ENCODE measurements around the gene CAV1.

CAV1 gene

GRCh38 chr7:116491887-116492653, 32.8 kb upstream of the CAV1 start:
- no peak for TF ChIP-seq CTCF (conservative IDR thresholded peaks at IDR 0.05; ENCODE audit: low read depth, low read length)
- no peak for DNase-seq (ENCODE audit: low read depth)
- no peak overlapping the region for H3K4me3 ChIP-seq (ENCODE audit: low read depth, low read length)

GRCh38 chr7:116492654-116493109, 32.2 kb upstream of the CAV1 start:
- TF ChIP-seq CTCF (conservative IDR thresholded peaks at IDR 0.05; ENCODE audit: low read depth, low read length) = no peak
- DNase-seq (ENCODE audit: low read depth) = no peak
- no peak overlapping the region for H3K4me3 ChIP-seq (ENCODE audit: low read depth, low read length)

DNA sequence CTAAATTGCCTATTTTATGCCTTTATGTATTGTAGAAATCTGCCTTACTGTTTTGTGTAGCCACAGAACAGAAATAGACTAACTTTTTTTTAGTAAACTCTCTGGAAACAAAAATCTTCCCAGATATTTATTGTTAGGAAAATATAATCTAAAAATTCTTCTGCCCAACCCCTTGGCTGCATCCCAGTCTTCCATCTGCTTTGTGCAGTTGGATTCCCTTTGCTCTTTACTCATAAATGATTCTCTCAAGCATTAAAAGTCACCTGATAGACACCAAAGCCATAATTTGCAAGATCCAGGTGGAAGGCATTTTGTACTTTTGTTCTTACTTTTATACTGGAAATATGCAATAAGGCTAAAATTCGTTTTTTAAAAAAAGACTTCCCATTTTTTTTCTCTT, 31.4 kb upstream of the CAV1 start:
- no peak for DNase-seq (ENCODE audit: low read depth)
- no peak overlapping the region for H3K4me3 ChIP-seq (ENCODE audit: low read depth, low read length)
- TF ChIP-seq CTCF (conservative IDR thresholded peaks at IDR 0.05; ENCODE audit: low read depth, low read length) = no peak

DNA sequence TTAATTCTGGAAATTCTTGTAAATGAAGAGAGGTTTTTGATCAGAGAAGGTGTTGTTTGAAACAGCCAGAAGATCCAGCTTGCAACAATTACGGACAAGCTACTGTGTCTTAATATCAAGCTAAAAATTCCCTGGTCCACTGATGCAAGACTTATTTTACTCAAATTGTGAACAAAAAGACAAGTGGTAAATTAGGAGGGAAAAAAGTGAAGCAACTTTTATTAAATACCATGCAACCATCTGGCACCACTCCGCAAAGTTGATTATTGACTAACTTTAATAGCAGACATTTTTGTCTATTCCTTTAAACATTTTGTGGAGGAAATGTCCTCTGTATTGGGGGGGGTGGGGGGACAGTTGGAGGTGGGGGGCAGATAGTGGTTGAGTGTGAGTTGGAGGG, 30.4 kb upstream of the CAV1 start:
- H3K4me3 ChIP-seq (ENCODE audit: low read depth, low read length) = no peak overlapping the region
- no peak for TF ChIP-seq CTCF (conservative IDR thresholded peaks at IDR 0.05; ENCODE audit: low read depth, low read length)
- no peak for DNase-seq (ENCODE audit: low read depth)

- TF ChIP-seq CTCF (conservative IDR thresholded peaks at IDR 0.05; ENCODE audit: low read depth, low read length) = no peak
- H3K4me3 ChIP-seq (ENCODE audit: low read depth, low read length) = no peak overlapping the region
- peak; percentile 67 for DNase-seq (ENCODE audit: low read depth)
Measured at GRCh38 chr7:116495736-116496135, 29.1 kb upstream of the CAV1 start.

GRCh38 chr7:116496653-116497052, 28.2 kb upstream of the CAV1 start:
- no peak overlapping the region for H3K4me3 ChIP-seq (ENCODE audit: low read depth, low read length)
- TF ChIP-seq CTCF (conservative IDR thresholded peaks at IDR 0.05; ENCODE audit: low read depth, low read length) = no peak
- no peak for DNase-seq (ENCODE audit: low read depth)

DNA sequence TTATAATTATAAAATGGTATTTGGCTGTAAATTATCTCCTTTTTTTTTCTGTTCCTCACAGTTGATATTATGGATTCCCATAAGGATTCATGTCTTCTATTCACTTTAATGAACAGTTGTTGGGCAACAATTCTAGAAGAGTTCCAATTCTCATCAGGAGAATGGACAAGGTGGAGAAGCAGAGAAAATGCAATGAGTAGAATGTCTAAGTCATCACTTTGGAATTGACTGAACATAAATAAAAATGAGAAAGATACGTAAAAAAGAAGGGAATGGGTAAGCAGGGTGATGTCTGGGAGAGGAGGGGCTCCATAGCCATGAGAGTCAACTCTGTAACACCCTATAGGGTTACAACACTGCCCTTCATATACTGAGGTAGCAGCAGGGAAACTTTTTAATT, 27.1 kb upstream of the CAV1 start:
- peak; percentile 39 for DNase-seq (ENCODE audit: low read depth)
- no peak overlapping the region for H3K4me3 ChIP-seq (ENCODE audit: low read depth, low read length)
- TF ChIP-seq CTCF (conservative IDR thresholded peaks at IDR 0.05; ENCODE audit: low read depth, low read length) = no peak

Data from choroid plexus epithelial cell (primary cell).